Stimulated activated CD4-positive, alpha-beta T cell treated with anti-CD3 and anti-CD28 coated beads, TNF-alpha, amount 100 ng/mL, for 1 hour (primary cell): Measurements from ENCODE around the gene GRK7.
"Not testable (repeated sequence)": the region's sequence is repeated elsewhere in the genome, so short reads cannot be mapped to it uniquely, and the experiment has no call there.

Experiments
- DNase-seq, 3 donors: peaks; one replicate each; pipeline ENCODE4 v3.0.0-alpha.2; 2020; ENCODE audit warnings: low read depth in 3 of 3, low spot score in 1 of 3

GRK7 gene

DNA sequence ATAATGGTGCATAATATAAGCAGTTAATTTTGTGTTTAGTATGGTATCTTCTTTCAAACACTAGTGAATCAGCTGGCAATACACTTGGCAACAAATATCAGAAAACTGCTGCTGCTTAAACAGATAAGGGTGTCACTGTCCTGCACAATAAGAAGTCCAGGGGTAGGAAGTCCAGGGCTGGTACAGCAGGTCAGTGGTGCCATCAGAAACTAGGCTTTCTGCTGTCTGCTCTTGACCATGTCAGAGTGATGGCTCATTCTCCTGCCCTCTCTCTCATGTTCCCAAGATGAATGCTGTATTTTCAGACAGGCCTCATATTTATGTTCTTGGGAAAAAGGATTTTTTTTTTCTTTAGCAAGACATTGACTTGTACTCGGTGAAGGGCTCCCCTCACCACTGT is 9.2 kb upstream of the GRK7 start:
- DNase-seq = no peak

DNA sequence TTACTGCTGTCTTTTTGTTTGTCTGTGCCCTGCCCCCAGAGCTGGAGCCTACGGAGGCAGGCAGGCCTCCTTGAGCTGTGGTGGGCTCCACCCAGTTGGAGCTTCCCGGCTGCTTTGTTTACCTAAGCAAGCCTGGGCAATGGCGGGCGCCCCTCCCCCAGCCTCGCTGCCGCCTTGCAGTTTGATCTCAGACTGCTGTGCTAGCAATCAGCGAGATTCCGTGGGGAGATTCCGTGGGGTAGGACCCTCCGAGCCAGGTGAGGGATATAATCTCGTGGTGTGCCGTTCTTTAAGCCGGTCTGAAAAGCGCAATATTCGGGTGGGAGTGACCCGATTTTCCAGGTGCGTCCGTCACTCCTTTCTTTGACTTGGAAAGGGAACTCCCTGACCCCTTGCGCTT is 656 bp upstream of the GRK7 start:
- DNase-seq = not testable (repeated sequence)

DNA sequence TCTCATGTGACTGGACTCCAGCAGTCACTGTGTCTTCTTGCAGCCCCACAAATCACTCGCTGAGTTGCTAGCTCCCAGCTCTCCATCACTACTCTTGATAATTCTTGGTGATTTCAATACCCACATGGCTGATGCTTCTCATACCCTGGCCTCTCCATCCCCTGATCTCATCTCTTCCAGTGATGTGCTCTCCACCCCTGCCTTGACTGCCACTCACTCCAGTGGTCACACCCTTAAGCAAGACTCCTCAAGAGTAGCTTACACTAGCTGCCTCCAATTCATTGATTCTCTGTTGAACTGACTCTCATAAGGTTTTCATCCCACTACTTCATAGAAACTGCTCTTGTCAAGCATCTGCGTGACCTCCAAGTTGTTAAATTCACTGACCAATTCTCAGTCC is 837 bp downstream of the GRK7 start:
- DNase-seq = no peak

DNA sequence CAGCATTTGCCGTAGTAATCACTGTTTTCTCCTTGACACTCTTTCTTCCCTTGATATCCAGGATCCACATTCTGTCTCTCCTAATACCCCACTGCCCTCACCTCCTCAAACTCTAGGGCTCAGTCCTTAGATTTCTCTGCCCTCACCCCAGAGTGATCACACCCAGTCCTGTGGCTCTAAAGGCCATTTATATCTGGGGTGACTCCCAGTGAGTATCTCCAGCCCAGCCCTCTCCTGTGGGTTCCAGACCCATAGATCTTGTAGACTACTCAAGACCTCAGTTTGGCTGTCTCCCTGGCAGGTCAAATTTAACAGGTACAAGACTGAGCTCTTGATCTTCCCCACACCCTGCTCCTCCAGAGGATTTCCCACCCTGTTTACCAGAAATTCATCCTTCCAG is 1.3 kb downstream of the GRK7 start:
- DNase-seq = no peak

DNA sequence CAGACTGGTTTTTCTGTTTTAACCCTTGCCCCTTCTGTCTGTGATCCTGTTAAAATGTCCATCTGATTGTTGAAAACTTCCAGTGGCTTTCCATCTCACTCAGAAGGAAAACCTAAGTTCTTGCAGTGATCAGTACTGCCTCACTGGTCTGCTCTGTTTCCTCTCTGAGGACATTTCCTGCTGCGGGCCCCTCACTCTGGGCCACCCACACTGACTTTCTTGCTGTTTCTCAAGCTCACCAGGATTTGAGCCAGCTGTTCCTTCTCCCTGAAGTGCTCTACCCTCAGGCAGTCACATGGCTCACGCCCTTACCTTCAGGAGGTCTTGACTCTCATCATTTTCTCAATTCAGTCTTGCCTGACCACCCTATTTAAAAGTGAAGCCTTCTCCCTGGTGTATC is 1.8 kb downstream of the GRK7 start:
- DNase-seq = no peak

DNA sequence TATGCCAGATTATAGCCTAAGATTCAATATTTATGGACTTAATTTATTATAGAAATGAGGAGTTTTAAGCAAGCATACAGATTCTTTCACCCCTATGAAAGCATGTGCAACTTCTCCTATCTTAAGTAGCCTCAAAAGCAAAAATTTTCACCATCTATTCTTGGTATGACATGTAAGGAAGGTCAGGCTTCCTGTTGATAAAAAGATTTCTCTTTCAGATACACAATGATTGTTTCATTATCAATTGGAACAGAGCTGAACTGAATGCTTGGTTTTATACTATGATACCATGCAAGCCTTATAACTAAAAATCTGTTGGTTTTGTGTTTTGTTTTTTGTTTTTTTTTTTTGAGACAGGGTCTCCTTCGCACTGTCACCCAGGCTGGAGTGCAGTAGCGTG is 3.9 kb downstream of the GRK7 start:
- DNase-seq = no peak

DNA sequence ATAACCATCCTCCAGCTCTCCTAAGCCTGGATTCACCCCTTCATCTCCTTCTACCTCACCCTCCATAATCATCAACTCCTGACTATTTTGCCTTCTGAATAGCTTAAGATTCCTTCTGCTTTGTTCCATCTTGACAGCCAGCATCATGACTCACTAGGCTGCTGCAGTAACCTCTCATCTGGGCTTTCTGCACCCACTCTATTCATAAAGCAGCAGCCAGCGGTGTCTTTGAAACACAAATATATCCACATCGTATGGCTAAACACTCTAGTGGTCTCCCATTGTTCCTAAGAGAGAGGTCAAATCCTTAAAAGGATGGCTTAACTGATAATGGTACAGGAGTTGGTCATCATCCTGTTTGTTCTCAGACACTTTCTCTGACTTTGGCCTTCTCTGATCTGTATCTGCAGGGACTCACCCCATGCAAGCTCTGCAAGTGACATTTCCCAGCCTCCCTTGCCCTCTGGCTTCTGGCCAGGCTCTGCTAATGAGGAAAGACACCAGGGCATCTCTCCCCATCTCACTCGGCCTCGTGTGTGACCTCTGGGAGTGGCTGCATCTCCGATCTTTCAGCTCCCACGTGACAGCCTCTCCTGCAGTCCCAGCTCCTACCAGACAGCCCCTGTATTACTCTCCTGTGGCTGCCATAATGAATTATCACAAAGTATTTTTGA is 6.2 kb downstream of the GRK7 start:
- DNase-seq = no peak

DNA sequence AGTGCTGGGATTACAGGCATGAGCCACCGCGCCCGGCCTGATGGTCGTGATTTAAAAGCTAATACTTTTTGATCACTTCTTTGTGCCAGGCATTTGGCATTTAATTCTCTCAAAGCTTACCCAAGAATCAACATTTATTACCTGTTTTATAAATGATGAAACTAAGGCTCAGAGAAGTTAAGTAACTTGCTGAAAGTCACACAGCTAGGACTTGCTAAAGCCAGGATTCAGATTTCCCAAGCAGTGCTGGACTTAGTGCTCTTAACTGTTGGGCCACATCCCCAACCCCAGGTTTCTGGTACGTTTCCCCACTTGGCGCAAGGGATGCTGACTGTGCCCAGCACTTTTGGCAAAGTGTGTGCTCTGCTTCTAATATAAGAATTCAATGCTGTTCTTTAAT is 10.5 kb downstream of the GRK7 start:
- no peak for DNase-seq

DNA sequence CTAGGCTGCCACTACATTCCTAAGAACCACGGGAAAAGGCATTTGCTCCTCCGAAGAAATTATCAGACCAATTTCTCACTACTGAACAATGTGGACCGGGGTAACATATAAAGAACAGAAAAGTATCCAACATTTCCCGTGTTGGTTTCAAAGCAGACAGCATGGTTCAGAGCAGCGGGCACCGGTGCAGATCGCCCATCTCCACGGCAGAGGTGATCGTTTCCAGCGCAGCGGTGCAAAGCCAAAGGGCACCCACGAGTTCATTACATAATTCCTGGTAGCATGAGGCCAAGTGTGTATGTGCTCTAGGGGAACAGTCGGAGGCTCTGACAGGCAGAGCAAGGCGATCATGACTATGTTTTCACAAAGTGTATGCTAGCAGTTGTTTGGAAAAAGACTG is 13.2 kb downstream of the GRK7 start:
- no peak for DNase-seq

DNA sequence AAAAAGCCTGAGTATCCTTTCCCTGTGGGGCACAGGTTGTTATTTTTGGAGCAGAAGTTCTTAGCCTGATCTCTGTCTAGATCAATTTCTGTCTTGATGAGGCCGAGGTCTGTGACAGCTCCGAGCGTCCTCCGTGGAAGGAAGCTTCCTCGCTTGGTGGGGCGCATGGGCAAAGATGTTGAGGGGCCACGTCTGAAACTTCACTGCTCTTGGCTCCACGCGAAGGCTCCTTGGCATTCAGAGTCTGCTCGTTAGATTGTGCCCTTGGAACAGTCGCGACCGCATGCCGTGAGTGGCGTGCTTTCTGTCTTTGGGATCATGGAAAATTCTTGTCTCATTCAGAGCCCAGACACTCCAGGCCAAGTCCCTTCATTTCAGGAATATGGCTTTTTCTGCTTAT is 13.7 kb downstream of the GRK7 start:
- DNase-seq = no peak

DNA sequence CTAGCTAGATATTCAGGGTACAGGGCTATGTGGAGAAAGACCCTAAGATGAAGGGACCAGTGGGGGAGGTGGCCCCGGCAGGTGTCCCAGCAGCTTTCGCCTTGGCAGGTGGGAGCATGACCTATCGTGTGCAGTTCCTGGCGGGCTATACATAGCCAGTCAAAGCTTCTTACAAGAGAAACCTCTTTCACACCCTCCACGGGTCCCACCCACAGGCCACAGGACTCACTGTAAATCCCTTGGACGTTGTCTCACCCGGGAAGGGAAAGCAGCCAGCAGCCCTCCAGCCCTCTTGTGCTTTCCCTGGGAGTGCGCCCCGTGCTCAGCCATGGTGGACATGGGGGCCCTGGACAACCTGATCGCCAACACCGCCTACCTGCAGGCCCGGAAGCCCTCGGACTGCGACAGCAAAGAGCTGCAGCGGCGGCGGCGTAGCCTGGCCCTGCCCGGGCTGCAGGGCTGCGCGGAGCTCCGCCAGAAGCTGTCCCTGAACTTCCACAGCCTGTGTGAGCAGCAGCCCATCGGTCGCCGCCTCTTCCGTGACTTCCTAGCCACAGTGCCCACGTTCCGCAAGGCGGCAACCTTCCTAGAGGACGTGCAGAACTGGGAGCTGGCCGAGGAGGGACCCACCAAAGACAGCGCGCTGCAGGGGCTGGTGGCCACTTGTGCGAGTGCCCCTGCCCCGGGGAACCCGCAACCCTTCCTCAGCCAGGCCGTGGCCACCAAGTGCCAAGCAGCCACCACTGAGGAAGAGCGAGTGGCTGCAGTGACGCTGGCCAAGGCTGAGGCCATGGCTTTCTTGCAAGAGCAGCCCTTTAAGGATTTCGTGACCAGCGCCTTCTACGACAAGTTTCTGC is 15.0 kb downstream of the GRK7 start:
- DNase-seq = no peak

DNA sequence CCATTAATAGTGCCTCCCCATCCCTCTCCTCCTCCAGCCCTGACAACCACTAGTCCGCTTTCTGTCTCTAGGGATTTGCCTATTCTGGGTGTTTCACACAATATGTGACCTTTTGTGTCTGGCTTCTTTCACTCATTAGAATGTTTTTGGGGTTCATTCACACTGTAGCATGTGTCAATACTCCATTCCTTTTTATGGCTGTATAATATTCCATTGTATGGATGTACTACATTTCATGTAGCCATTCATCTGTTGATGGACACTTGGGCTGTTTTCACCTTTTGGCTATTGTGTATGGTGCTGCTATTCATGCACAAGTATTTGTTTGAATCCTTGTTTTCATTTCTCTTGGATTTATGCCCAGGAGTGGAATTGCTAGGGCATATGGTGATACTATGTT is 16.5 kb downstream of the GRK7 start:
- no peak for DNase-seq

DNA sequence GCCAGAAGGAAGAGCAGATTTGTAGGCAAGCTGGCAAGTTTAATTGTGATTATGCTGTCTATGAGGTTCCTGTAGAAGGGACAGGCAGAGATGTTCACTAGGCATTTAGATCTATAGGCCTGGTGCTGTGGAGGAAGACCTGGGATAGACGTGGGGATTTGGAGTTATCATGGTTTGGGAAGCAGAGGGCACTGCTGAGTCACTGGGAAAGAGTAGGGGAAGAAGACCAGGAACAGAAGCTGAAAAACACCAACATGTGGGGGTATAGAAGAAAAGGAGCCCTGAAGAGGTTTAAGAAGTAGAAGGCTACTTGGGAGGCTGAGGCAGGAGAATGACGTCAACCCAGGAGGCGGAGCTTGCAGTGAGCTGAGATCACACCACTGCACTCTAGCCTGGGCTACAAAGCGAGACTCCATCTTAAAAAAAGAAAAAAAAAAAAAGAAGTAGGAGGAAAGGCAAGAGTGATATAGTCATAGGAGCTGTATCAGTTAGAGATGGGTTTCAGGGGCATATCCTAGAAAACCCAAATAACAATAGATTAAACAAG is 19.3 kb downstream of the GRK7 start:
- DNase-seq = no peak

DNA sequence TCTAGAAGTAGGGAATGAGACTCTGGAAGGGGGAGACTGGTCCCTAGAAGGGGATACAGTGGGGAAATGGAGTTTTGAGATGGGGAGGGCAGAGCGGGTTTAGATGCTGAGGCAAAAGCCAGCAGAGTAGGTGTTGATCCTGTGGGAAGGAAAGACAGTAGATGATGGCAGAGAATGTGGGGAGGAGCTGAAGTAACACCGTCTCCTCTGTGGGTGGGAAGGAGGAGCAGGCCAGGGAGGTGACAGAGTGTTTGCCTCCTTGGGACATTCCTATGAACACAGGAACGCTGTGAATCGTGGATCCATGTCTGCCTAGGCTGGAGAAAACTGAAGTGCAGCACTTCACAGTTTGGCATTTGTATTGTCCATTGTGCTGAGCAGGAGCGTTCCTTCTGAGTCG is 20.4 kb downstream of the GRK7 start:
- no peak for DNase-seq

DNA sequence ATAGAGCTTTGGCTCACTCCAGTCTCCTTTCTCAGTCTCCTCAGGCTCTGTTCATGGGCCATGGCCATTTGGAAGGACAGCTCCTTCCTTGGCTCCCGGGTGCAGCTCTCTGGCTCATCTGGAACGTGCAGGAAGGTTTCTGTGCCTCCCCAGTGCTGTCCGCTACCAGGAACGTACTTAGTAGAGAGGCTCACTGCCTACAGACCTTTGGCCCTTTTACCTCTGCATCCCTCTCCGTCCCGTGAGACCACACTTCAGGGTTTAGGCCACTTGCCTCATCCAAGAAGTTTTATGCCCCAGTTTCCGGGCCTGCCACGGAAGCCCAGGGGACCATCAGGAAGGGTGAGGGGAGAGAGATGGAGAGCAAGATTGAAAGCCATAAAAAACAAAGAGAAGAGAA is 20.9 kb downstream of the GRK7 start:
- DNase-seq = no peak

DNA sequence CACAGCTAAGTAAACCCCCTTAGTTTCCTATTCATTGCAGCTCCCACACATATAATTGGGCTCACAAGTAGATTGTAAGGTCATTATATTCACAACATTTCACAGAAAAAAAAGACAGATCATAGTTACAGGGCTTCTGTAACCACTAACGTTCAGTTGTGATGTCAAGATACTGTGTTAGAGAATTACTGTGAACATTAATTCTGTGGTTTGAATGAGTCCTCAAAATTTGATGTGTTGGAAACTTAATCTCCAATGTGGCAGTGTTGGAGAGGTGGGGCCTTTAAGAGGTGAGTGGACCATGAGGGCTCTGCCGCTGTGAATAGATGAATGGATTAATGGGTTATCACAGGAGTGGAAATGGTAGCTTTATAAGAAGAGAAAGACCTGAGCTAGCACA is 21.3 kb downstream of the GRK7 start:
- no peak for DNase-seq

DNA sequence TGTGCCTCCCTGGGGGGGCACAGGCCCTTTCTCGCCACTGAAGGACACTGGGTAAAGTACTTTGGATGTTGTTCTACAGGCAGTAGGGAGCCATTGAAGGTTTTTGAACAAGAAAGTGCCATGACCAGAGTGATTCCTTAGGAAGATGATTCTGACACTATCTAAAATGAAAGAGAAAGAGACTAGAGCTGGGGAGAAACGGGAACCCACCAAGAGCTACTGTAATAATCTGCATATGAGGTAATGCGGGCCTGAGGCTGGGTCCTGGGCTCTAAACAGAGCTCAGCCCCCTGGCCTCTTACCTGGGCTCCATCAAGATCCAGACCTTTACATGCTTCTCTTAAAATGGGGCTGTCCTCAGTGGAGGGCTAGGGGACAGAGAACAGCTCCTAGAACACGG is 24.9 kb downstream of the GRK7 start:
- no peak for DNase-seq

DNA sequence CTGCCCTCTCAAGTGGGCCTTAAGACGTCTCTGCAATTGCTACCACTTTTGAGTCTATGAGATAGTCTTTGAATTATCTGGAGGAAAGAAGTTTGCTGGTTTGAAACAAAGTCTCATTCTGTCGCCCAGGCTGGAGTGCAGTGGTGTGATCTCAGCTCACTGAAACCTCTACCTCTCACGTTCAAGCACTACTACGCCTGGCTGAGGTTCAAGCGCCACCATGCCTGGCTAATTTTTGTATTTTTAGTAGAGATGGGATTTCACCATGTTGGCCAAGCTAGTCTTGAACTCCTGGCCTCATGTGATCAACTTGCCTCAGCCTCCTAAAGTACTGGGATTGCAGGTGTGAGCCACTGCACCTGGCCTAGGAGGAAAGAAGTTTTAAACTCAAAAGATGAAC is 25.5 kb downstream of the GRK7 start:
- DNase-seq = not testable (repeated sequence)

DNA sequence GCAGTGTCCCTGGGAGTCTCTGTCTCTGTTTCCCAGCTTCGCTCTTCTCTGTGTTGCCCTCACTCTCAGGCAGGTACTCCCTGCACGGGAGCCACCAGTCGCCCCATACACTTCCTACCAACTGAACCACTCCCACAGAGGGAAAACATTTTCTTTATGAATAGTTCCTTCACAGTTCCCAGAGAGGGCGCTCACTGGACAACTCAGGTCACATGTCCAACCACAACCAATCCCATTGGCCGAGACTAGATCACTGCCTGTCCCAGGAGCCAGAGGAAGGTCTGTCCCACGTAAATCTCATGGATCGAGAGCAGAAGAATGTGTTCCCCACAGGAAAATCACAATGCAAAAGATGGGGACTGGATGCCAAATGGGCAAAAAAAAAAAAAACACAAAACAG is 26.1 kb downstream of the GRK7 start:
- no peak for DNase-seq

DNA sequence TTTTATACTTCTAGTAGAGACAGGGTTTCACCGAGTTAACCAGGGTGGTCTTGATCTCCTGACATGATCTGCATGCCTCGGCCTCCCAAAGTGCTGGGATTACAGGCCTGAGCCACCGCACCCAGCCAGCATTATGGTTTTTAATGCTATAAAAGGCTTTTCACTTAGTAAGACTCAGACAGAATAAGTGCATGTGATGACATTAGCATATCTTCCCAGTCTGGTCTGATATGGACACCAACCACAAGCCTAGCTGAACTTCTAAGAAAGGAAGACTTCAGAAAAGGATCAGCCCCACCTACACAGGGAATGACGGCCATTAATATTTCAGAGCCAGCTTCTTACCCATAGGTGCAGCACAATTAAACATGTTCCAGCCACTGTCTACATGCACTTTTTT is 27.0 kb downstream of the GRK7 start:
- DNase-seq = no peak

DNA sequence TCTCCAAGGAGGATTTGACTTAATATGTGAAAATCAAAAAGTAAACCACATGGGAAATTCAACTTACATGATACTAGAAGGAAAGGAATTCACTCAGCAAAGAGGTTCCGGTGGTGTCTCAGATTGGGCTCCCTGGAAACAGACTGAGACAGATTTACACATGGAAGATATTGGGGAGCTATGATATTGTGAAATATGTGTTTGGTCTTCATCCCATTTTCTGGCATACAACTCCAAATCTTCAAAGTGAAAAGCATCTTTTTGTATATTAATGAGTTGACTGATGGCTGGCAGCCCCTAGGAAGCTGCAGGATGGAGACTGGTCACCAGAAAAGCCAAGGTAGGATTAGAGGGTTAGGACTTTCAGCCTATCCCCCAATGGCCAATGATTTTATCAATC is 29.3 kb downstream of the GRK7 start:
- DNase-seq = no peak

DNA sequence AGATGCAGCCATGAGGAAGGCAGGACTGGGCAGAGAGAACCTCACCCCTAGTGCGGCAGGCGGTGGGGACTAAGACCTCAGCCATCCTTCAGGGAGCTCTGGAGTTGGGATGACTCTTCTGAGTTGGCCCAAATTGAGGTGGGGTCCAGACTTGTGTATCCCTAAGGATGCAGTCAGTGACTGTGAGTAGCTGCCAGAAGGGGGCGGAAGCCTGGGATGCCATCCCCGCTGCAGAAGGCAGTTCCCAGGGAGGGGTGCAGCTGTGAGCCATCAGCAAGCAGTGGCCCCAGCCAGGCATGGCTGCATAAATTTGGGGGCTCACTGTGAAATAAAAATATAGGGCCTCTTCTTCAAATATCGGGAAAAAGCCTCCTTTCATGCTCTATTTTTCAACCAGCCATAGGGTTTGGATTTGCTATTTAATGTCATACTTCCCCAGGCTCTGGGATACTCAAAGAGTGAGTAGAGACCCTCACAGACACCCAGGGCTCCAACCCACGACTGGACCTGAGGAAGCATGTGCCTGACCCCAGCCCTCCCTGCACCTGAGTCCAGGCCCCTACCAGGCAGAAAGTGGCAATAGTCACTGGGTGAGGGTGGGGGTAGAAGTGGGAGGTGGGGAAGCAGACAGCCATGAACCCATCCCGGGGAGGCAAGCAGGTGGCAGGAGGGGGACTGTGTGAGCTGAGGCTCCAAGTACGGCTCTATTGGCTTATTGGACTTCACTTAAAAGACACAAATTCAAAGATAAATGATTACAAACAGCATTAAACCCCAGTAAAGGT is 30.5 kb downstream of the GRK7 start:
- no peak for DNase-seq
